Activated CD8-positive, alpha-beta T cell treated with anti-CD3 and anti-CD28 coated beads, Interleukin-2, amount 10 ng/mL, durations not matched to agents 7 days and 5 days (primary cell): Measurements from ENCODE around the gene SF1. TPM values are rescaled to one million over a fixed set of nuclear protein-coding genes. Genes with fewer than 3 reads are reported as not detected.

Source experiments
- ATAC-seq: fragments of 150-1000 bp; cut with Tn5 transposase; one replicate; pipeline ENCODE4 v1.10.0; 2021; ENCODE audit warnings: moderate library complexity
- CTCF ChIA-PET: fragments of 350-600 bp; sonication (Branson Sonifier 250); formaldehyde crosslinking; loops from one replicate; lab custom pipeline; 2021; ENCODE audit warnings: antibody characterized with exemption; lab: Charles Lee
- POLR2A ChIA-PET: fragments of 350-600 bp; sonication (Branson Sonifier 250); formaldehyde crosslinking; loops from one replicate; lab custom pipeline; 2021; ENCODE audit warnings: antibody characterized with exemption; lab: Charles Lee
- DNase-seq: peaks from one replicate; pipeline ENCODE4 v3.0.0-alpha.2; 2020
- H3K27ac Mint-ChIP-seq: one replicate; pipeline ENCODE4 v1.8.0; 2021; ENCODE audit warnings: mild to moderate bottlenecking, mixed read lengths
- H3K27me3 Mint-ChIP-seq: one replicate; pipeline ENCODE4 v1.8.0; 2021; ENCODE audit warnings: low read depth, mixed read lengths
- H3K36me3 Mint-ChIP-seq: one replicate; pipeline ENCODE4 v1.8.0; 2021; ENCODE audit warnings: low read depth, mixed read lengths
- H3K4me1 Mint-ChIP-seq: one replicate; pipeline ENCODE4 v1.8.0; 2021; ENCODE audit warnings: low read depth, mixed read lengths
- H3K4me3 Mint-ChIP-seq: one replicate; pipeline ENCODE4 v1.8.0; 2021; ENCODE audit warnings: mild to moderate bottlenecking, mixed read lengths
- H3K9me3 Mint-ChIP-seq: one replicate; pipeline ENCODE4 v1.8.0; 2022; ENCODE audit warnings: mixed read lengths; ENCODE audit not compliant: insufficient read depth
- total RNA-seq, 2 experiments: library from RNA; stranded (reverse); gene quantifications; one replicate each; pipeline ENCODE4 v1.2.3, GENCODE V29; 2021

SF1 gene
- total RNA-seq, 2 experiments from 2014 or later, result 421 to 423 TPM

DNA sequence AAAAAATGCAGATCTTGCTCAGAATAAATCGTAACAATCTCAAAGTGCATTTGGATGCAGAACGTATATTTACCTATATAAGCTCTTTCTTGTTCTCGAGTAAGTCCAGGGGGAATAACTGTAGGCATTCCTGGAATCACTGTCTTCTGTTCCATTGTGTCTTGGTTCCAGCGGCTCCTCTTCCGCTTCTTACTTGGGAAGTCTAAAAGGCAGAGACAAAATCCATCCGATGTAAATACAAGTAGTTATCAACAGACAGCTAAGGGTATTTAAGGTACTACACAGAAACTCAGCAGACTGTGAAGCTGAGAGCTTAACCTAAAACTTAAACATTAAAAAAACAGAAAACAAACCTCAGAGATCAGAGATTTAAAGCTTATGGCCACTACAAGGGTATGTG, 1.9 kb downstream of the SF1 start:
- CTCF ChIA-PET, result interaction anchor here (2.7 to 12.2 kb wide), 3 partner anchors 8 to 31 kb away, joined by 20 to 149 read pairs (median 46); partner anchors contain the start of gene RASGRP2
- H3K4me3 Mint-ChIP-seq, result peak overlapping the region; percentile 89
- H3K36me3 Mint-ChIP-seq, result peaks cover 66% of the 10 kb centered on the region
- no peak for ATAC-seq
- no peaks in the 10 kb centered on the region for H3K9me3 Mint-ChIP-seq
- peaks cover 78% of the 10 kb centered on the region for H3K4me1 Mint-ChIP-seq
- POLR2A ChIA-PET, result interaction anchor here (0.7 to 4.0 kb wide), 4 partner anchors 13 to 35 kb away, joined by 3 to 27 read pairs (median 6); partner anchors contain the start of genes MEN1 and RASGRP2
- DNase-seq, result no peak
- H3K27ac Mint-ChIP-seq, result peak overlapping the region; percentile 90
- H3K27me3 Mint-ChIP-seq, result no peaks in the 10 kb centered on the region

DNA sequence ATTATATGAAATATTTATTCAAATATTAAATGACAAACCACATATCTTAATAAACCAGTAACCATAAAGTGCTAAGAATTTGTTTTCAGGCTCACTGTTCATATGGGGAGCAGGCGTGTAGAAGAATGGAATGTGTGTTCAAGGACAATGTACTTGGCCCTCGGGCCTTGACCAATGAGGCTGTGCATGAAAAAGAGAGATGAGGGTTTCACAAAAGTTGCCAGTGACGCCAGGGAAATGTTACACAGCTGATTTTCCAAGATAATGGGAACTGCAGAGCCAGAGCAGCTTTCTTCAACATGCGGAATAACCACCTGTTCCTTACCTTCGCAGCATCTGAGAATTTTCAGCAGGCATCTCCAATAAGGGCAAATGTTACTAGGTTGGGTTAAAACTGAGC, 4.2 kb downstream of the SF1 start:
- POLR2A ChIA-PET, result interaction anchor here (0.5 to 4.0 kb wide), 4 partner anchors 12 to 1942 kb away, joined by 3 to 27 read pairs (median 4); partner anchors contain the start of genes RASGRP2 and STX5
- CTCF ChIA-PET, result interaction anchor here (7.0 to 12.2 kb wide), 2 partner anchors 11 to 29 kb away, joined by 46 to 149 read pairs; partner anchors contain the start of gene RASGRP2
- Mint-ChIP-seq H3K27me3 (no peaks in the 10 kb centered on the region), H3K9me3 (no peaks in the 10 kb centered on the region), H3K4me1 (peaks cover 77% of the 10 kb centered on the region), H3K4me3 (no peak overlapping the region), H3K36me3 (peaks cover 85% of the 10 kb centered on the region), H3K27ac (peak overlapping the region; percentile 25)
- no peak for DNase-seq
- no peak for ATAC-seq

DNA sequence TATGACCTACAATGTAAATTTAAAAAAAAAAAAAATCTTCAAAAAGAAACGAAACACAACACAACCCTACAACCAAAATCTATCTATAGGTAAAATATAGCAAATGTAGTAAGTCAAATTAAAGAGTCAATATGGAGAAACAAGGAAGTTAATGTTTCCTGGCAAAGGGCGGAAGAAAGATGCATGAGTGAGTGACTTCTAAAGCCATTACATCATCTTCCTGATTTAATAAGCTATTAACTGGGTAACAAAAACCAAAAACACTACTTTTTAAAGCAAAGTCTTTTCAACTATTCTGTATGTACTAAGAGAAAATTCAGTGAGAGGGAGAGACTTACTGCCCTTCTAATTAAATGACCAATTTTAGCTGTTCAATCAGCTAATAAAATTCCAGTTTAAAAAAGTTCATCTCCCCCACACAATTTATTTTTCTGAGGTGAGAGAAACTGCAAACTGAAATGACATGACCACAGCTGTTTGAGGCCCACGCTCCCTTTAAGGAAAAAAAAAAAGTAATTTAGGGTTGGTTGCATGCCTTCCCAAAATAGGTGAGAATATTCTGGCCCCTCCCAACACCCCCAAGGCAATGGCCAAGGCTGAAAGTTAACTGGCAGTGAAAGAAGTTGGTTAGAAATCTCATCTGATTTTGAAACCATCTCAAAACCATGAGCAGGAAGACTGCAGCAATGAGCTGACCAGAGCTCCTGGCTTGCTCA, 5.9 kb downstream of the SF1 start:
- Mint-ChIP-seq H3K9me3 (no peaks in the 10 kb centered on the region), H3K4me3 (peak overlapping the region; percentile 44), H3K27me3 (no peaks in the 10 kb centered on the region), H3K27ac (peak overlapping the region; percentile 66), H3K36me3 (peaks cover 98% of the 10 kb centered on the region), H3K4me1 (peaks cover 93% of the 10 kb centered on the region)
- no peak for ATAC-seq
- DNase-seq, result no peak
- ChIA-PET CTCF (interaction anchor here (1.0 to 12.2 kb wide), 7 partner anchors 9 to 84 kb away, joined by 3 to 149 read pairs (median 4); partner anchors contain the start of gene RASGRP2), POLR2A (interaction anchor here (0.6 to 2.0 kb wide), 7 partner anchors 9 to 88 kb away, joined by 3 to 16 read pairs (median 6); partner anchors contain the start of gene RASGRP2)

DNA sequence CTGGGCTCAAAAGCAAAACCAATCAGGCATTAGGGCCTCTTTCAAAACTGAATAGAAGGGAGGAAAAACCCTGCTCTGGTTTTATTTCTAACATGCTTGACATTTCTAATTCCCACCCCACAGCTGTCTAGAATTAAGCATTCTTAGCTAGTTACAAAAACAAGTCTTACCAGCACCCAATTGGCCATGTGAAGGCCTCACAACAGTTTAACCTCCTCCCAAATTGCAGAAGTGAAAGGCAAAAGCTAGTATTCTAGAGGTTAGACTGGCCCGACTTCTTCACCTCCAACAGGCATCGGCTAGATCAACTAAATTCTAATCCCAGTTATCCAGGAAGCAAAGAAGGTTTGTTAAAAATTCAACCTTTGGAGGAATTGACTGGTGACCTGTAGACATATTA, 6.5 kb downstream of the SF1 start:
- DNase-seq, result no peak
- no peaks in the 10 kb centered on the region for H3K9me3 Mint-ChIP-seq
- CTCF ChIA-PET, result interaction anchor here (1.1 to 12.2 kb wide), 6 partner anchors 8 to 83 kb away, joined by 3 to 149 read pairs (median 4); partner anchors contain the start of gene RASGRP2
- no peaks in the 10 kb centered on the region for H3K27me3 Mint-ChIP-seq
- peak overlapping the region; percentile 44 for H3K4me3 Mint-ChIP-seq
- POLR2A ChIA-PET, result interaction anchor here (1.3 to 2.0 kb wide), 2 partner anchors 28 to 88 kb away, joined by 3 to 16 read pairs; partner anchors contain the start of gene RASGRP2
- H3K36me3 Mint-ChIP-seq, result peaks cover 98% of the 10 kb centered on the region
- peaks cover 94% of the 10 kb centered on the region for H3K4me1 Mint-ChIP-seq
- no peak for ATAC-seq
- peak overlapping the region; percentile 66 for H3K27ac Mint-ChIP-seq

DNA sequence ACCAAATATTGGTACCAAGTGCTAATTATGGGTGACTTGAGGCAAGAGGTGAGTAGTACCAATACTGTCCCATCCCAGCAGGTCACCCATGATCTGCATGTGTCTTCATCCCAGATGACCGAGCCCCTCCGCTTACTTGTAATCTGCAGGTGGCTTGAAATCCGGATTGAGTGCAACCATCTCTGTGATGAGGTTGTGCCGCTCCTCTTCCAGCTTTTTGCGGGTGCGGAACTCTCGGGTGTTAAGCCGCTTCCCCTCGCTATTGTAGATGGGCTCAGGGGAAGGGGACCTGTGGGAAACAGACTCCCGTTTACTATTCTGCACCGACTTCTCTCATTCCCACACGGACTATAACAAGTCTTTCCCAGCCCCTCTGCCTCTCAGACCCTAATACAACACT, 8.2 kb downstream of the SF1 start:
- peaks cover 93% of the 10 kb centered on the region for H3K36me3 Mint-ChIP-seq
- no peaks in the 10 kb centered on the region for H3K9me3 Mint-ChIP-seq
- POLR2A ChIA-PET, result interaction anchor here (0.6 to 1.0 kb wide), 3 partner anchors 8 to 81 kb away, joined by 3 to 4 read pairs (median 4); partner anchors contain the start of gene SF1
- no peak overlapping the region for H3K27ac Mint-ChIP-seq
- H3K4me3 Mint-ChIP-seq, result no peak overlapping the region
- ATAC-seq (no peak), DNase-seq (no peak)
- H3K4me1 Mint-ChIP-seq, result peaks cover 88% of the 10 kb centered on the region
- H3K27me3 Mint-ChIP-seq, result no peaks in the 10 kb centered on the region
- CTCF ChIA-PET, result interaction anchor here (0.7 to 12.2 kb wide), 3 partner anchors 9 to 81 kb away, joined by 4 to 149 read pairs (median 6); partner anchors contain the start of gene RASGRP2

DNA sequence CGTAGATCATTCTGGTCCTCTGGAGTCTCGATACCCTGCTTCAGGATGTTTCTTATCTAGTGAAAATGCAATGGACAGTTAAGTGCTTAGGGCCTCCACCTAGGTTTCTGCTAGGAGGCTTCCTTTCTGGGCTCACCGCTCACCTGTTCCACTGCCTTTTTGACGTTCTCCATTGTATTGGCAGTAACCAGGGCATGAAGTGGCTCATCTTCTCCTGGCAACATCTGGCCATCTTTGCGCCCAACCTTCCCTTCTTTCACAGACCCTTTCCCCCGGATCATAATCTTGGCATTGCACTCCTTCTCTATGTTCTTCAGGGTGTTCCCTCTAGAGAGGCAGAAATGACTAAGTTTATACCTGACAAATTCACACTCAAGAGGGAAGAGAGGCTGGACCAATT, 9.1 kb downstream of the SF1 start:
- peaks cover 93% of the 10 kb centered on the region for H3K36me3 Mint-ChIP-seq
- H3K27ac Mint-ChIP-seq, result peak overlapping the region; percentile 3
- DNase-seq (no peak), ATAC-seq (no peak)
- peaks cover 88% of the 10 kb centered on the region for H3K4me1 Mint-ChIP-seq
- ChIA-PET CTCF (interaction anchor here (2.6 to 12.2 kb wide), 2 partner anchors 7 to 24 kb away, joined by 20 to 149 read pairs; partner anchors contain the start of gene RASGRP2), POLR2A (interaction anchor here (1.0 kb wide), 1 partner anchor 9 kb away, joined by 4 read pairs; the partner anchor contains the start of gene SF1)
- no peaks in the 10 kb centered on the region for H3K27me3 Mint-ChIP-seq
- no peaks in the 10 kb centered on the region for H3K9me3 Mint-ChIP-seq
- no peak overlapping the region for H3K4me3 Mint-ChIP-seq

DNA sequence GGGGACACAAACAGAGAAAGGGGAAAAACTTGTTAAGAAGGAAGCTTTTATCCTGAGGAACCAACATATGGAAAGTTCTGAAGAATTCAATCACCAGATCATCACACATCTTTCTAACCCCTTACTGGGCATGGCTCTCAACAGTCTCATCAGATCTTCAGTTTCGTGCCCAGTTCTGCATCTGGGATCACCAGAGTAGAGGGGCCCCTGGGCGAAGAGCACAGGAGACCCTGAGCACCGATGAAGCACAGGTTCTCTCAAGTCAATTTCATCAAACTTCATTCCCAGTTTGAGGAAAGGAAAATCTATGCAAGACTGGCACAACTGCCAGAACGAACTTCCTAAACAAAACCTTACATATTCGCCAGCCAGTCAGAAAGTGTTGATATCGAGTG, 10.0 kb downstream of the SF1 start:
- ChIA-PET CTCF (interaction anchor here (1.2 to 12.2 kb wide), 5 partner anchors 8 to 23 kb away, joined by 3 to 149 read pairs (median 9); partner anchors contain the start of gene RASGRP2), POLR2A (interaction anchor here (0.8 to 1.6 kb wide), 3 partner anchors 9 to 26 kb away, joined by 3 to 9 read pairs (median 5); partner anchors contain the start of gene RASGRP2)
- Mint-ChIP-seq H3K4me3 (no peak overlapping the region), H3K4me1 (peaks cover 90% of the 10 kb centered on the region), H3K27me3 (no peaks in the 10 kb centered on the region), H3K36me3 (peaks cover 93% of the 10 kb centered on the region), H3K9me3 (no peaks in the 10 kb centered on the region), H3K27ac (peak overlapping the region; percentile 83)
- ATAC-seq (no peak), DNase-seq (no peak)

DNA sequence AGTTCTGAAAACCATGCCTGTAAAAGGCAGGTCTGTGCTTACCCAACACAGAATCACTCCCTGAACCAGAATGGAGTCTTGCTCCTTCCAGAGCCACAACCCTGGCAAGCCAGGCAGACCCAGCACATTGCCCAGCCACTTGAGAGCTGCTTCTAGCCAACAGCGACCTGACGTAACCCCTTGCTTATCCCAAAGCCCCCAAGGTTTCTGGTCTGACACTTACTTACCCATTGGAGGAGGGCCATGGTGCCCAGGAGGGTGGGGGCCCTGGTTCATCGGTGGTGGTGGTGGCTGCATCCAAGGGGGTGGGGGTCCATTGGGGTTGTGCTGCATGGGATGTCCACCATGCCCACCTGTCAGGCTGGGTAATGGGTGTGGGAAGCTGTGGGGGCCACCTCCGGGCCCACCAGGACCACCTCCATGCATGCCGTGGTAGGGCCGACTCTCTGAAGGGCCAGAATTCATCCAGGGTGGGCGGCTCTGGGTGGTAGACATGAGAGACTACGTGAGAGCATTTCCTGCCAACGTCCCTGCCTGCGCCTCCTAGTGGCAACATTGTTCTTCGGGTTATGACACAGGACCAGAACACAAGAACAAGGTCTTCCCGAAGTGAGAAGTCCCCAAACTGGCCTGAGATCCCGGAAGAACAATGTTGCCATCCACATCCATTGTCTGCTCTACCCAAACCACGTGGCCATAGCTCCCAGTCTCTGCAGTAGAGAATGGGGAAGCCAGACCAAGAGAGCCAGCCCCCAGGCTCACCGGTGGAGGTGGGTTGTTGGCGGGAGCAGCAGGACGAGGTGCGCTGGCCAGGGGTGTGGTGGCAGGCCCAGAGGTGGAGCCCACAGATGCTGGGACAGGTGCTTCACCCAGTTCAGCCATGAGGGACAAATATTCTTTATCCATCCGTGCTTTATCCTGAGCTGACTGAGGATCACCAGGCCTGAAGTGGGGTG, 10.7 kb downstream of the SF1 start:
- DNase-seq (peak; percentile 93), ATAC-seq (peak; percentile 35)
- peak overlapping the region; percentile 83 for H3K27ac Mint-ChIP-seq
- H3K27me3 Mint-ChIP-seq, result no peaks in the 10 kb centered on the region
- peaks cover 90% of the 10 kb centered on the region for H3K4me1 Mint-ChIP-seq
- ChIA-PET POLR2A (interaction anchor here (0.6 to 1.6 kb wide), 4 partner anchors 10 to 26 kb away, joined by 3 to 9 read pairs (median 4); partner anchors contain the start of gene RASGRP2), CTCF (interaction anchor here (0.6 to 12.2 kb wide), 6 partner anchors 9 to 101 kb away, joined by 3 to 149 read pairs (median 8); partner anchors contain the start of gene RASGRP2)
- H3K9me3 Mint-ChIP-seq, result no peaks in the 10 kb centered on the region
- peaks cover 93% of the 10 kb centered on the region for H3K36me3 Mint-ChIP-seq
- peak overlapping the region; percentile 35 for H3K4me3 Mint-ChIP-seq

DNA sequence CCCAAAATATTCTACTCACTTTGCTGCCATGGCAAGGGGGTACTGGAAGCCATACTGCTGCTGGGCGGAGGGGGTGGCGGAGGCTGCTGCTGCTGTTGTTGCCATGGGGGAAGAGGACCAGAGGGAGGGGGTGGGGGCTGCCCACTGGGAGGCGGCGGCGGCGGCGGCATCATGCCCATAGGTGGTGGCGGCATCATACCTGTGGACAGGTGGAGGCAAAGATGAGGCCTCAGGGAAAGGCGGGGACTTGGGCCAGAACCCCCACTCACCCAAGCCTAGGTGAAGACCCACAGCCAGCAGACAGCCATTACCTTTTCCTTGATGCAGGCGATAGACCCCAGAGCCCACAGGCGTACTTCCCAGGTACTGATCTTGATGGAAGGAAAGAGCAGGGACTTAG, 11.5 kb downstream of the SF1 start:
- peaks cover 90% of the 10 kb centered on the region for H3K4me1 Mint-ChIP-seq
- DNase-seq (no peak), ATAC-seq (no peak)
- POLR2A ChIA-PET, result interaction anchor here (1.6 to 5.2 kb wide), 2 partner anchors 22 to 23 kb away, joined by 9 to 102 read pairs; partner anchors contain the start of gene RASGRP2
- peak overlapping the region; percentile 83 for H3K27ac Mint-ChIP-seq
- H3K36me3 Mint-ChIP-seq, result peaks cover 93% of the 10 kb centered on the region
- H3K27me3 Mint-ChIP-seq, result no peaks in the 10 kb centered on the region
- H3K9me3 Mint-ChIP-seq, result no peaks in the 10 kb centered on the region
- CTCF ChIA-PET, result interaction anchor here (2.6 to 12.2 kb wide), 2 partner anchors 10 to 22 kb away, joined by 20 to 149 read pairs; partner anchors contain the start of gene RASGRP2
- H3K4me3 Mint-ChIP-seq, result no peak overlapping the region

DNA sequence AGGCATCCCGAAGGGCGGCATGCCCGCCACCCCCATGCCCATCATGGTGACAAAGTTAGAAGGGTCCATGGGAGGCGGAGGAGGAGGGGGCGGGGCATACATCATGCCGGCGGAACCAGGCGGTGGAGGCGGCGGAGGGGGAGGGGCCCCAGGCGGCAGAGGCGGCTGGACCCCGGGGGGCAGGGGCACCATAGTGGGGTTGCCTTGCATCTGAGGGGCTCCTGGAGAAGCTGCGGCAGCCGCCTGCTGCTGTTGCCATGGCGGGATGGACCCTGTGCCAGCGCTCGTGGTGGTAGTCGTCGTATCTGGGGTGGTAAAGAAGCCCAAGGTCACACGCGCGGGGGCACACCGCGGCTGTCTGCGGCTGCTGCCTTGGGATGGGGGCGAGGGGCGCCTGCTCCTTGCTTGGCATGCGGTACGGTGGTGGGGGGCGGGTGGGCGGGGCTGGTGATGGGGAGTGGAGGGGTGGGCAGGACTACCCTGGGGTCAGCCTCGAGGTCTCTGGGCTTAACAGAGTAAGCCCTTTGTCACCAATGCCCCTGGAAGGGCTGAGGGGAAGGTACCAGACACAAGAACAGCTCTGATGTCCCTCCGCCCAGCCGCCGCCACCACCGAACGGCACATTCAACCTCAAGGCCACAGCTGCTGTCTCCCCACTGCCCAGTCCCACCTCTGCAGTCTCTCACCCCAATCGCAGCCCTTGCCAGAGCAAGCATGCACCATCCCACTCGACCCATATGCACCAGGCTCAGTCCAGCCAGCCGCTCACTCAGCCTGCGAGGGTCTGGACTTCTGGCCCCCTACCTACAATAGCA, 12.3 kb downstream of the SF1 start:
- ATAC-seq, result no peak
- H3K4me3 Mint-ChIP-seq, result no peak overlapping the region
- no peaks in the 10 kb centered on the region for H3K27me3 Mint-ChIP-seq
- no peak for DNase-seq
- ChIA-PET CTCF (interaction anchor here (7.4 to 12.2 kb wide), 2 partner anchors 19 to 21 kb away, joined by 149 read pairs; partner anchors contain the start of gene RASGRP2), POLR2A (interaction anchor here (5.2 kb wide), 1 partner anchor 21 kb away, joined by 102 read pairs; the partner anchor contains the start of gene RASGRP2)
- H3K27ac Mint-ChIP-seq, result peak overlapping the region; percentile 86
- no peaks in the 10 kb centered on the region for H3K9me3 Mint-ChIP-seq
- peaks cover 88% of the 10 kb centered on the region for H3K36me3 Mint-ChIP-seq
- H3K4me1 Mint-ChIP-seq, result peaks cover 90% of the 10 kb centered on the region
